Fibroblast of lung (primary cell): Measurements from ENCODE around the gene KATNBL1. TPM values are rescaled to one million over a fixed set of nuclear protein-coding genes. Genes with fewer than 3 reads are reported as not detected.
"Not testable (repeated sequence)": the region's sequence is repeated elsewhere in the genome, so short reads cannot be mapped to it uniquely, and the experiment has no call there.

Source experiments
- DNase-seq, 2 donors: peaks; one replicate each; pipeline versions ENCODE4 v3.0.0 to v3.0.0-alpha.2; 2010; ENCODE audit warnings: low read depth in 2 of 2
- H2AFZ ChIP-seq: 2 replicates; pipeline ENCODE4 v1.5.1; 2012; ENCODE audit warnings: low read length, control low read depth, inconsistent platforms
- H3K27ac ChIP-seq: 2 replicates; pipeline ENCODE4 v1.5.1; 2011; ENCODE audit warnings: low read length, control low read depth; ENCODE audit not compliant: insufficient read depth
- H3K27me3 ChIP-seq: 2 replicates; pipeline ENCODE4 v1.5.1; 2011; ENCODE audit warnings: mild to moderate bottlenecking, low read length; ENCODE audit not compliant: control insufficient read depth, insufficient read depth
- H3K36me3 ChIP-seq: 2 replicates; pipeline ENCODE4 v1.5.1; 2011; ENCODE audit warnings: low read length; ENCODE audit not compliant: control insufficient read depth, insufficient read depth
- H3K4me1 ChIP-seq: 2 replicates; pipeline ENCODE4 v1.5.1; 2011; ENCODE audit warnings: low read length; ENCODE audit not compliant: control insufficient read depth, insufficient read depth; ENCODE audit errors: extremely low read depth
- H3K4me2 ChIP-seq: 2 replicates; pipeline ENCODE4 v1.5.1; 2011; ENCODE audit warnings: low read length, control low read depth; ENCODE audit not compliant: insufficient read depth; ENCODE audit errors: extremely low read depth
- H3K4me3 ChIP-seq, 4 experiments: fragments of 200-600 bp in 1 of 4; sonication (generic) in 1 of 4; replicated peaks in 1 of 4; 2 replicates each; pipeline ENCODE4 v1.5.1; 2011 to 2016; ENCODE audit warnings: low read length in 4 of 4, low read depth in 3 of 4, mild to moderate bottlenecking in 3 of 4, control low read depth in 2 of 4, inconsistent platforms in 1 of 4, mixed read lengths in 1 of 4; ENCODE audit not compliant: insufficient read depth in 1 of 4; ENCODE audit errors: control extremely low read depth in 1 of 4
- H3K79me2 ChIP-seq: 2 replicates; pipeline ENCODE4 v1.5.1; 2012; ENCODE audit warnings: mild to moderate bottlenecking, low read length, inconsistent platforms; ENCODE audit not compliant: control insufficient read depth, insufficient read depth
- H3K9ac ChIP-seq: 2 replicates; pipeline ENCODE4 v1.5.1; 2011; ENCODE audit warnings: mild to moderate bottlenecking, low read length, control low read depth; ENCODE audit not compliant: insufficient read depth
- H3K9me3 ChIP-seq: 2 replicates; pipeline ENCODE4 v1.5.1; 2012; ENCODE audit warnings: low read depth, low read length; ENCODE audit not compliant: control insufficient read depth, insufficient read depth
- H4K20me1 ChIP-seq: 2 replicates; pipeline ENCODE4 v1.5.1; 2011; ENCODE audit warnings: low read length; ENCODE audit not compliant: control insufficient read depth, insufficient read depth; ENCODE audit errors: extremely low read depth
- EZH2 ChIP-seq: IDR thresholded peaks from 2 replicates; pipeline ENCODE4 v1.5.1; 2012; ENCODE audit warnings: low read length, control low read depth, mild to moderate bottlenecking; ENCODE audit errors: missing control alignments
- polyA plus RNA-seq, 2 donors: library from polyadenylated mRNA; depleted of rRNA in 1 of 2; stranded (reverse) in 1 of 2; unstranded in 1 of 2; fragments of >200 nt; gene quantifications; 2 replicates each; pipeline ENCODE4 v1.2.1, GENCODE V29; 2011 to 2012; ENCODE audit warnings: missing spikeins in 1 of 2
- total RNA-seq: library from RNA; depleted of rRNA; stranded (reverse); fragments of >200 nt; gene quantifications from 2 replicates; pipeline ENCODE4 v1.2.1, GENCODE V29; 2014
- TF ChIP-seq, protein P1 (sequence below), 2 donors: IDR thresholded peaks in 1 of 2; conservative IDR thresholded peaks in 1 of 2; 1 replicate in 1 of 2; 2 replicates in 1 of 2; pipeline ENCODE4 v1.5.1; 2011 to 2012; ENCODE audit warnings: low read length in 2 of 2, control low read depth in 1 of 2, inconsistent platforms in 1 of 2, low read depth in 1 of 2, mild to moderate bottlenecking in 1 of 2

KATNBL1 gene
- total and polyA plus RNA-seq, 2 donors (not counting 1 experiment from before 2014, with no cell fraction given), result 26.4 to 35.0 TPM

DNA sequence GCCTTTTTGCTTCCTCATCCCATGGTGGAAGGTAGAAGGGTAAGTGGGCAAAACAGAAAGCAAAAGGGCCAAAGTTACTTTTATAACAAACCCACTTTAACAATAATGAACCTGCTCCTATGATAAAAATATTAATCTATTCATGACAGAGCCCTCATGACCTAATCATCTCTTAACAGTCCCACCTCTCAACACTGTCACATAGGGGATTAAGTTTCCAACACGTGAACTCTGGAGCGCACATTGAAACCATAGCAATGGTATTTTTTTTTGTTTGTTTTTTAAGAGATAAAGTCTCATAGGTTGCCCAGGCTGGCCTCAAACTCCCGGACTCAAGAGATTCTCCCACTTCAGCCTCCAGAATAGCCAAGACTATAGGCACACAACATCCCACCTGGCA lies 30.7 kb downstream of the KATNBL1 start:
- Histone ChIP-seq H4K20me1 (no peaks in the 10 kb centered on the region), H3K9ac (no peak overlapping the region), H3K9me3 (no peaks in the 10 kb centered on the region), H3K4me3 (no peak overlapping the region), H3K27ac (no peak overlapping the region), H3K27me3 (no peaks in the 10 kb centered on the region), H3K4me2 (no peak overlapping the region), H3K79me2 (peaks cover 56% of the 10 kb centered on the region), H2AFZ (no peak overlapping the region), H3K36me3 (no peaks in the 10 kb centered on the region), H3K4me1 (no peaks in the 10 kb centered on the region)
- TF ChIP-seq, protein P1, sequence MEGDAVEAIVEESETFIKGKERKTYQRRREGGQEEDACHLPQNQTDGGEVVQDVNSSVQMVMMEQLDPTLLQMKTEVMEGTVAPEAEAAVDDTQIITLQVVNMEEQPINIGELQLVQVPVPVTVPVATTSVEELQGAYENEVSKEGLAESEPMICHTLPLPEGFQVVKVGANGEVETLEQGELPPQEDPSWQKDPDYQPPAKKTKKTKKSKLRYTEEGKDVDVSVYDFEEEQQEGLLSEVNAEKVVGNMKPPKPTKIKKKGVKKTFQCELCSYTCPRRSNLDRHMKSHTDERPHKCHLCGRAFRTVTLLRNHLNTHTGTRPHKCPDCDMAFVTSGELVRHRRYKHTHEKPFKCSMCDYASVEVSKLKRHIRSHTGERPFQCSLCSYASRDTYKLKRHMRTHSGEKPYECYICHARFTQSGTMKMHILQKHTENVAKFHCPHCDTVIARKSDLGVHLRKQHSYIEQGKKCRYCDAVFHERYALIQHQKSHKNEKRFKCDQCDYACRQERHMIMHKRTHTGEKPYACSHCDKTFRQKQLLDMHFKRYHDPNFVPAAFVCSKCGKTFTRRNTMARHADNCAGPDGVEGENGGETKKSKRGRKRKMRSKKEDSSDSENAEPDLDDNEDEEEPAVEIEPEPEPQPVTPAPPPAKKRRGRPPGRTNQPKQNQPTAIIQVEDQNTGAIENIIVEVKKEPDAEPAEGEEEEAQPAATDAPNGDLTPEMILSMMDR (conservative IDR thresholded peaks at IDR 0.05 in 1 of 2, IDR thresholded peaks at IDR 0.05 in 1 of 2; ENCODE audit: low read depth in 1 of 2, low read length in 2 of 2), result no peak
- TF ChIP-seq EZH2, result no peak
- DNase-seq, result no peak

DNA sequence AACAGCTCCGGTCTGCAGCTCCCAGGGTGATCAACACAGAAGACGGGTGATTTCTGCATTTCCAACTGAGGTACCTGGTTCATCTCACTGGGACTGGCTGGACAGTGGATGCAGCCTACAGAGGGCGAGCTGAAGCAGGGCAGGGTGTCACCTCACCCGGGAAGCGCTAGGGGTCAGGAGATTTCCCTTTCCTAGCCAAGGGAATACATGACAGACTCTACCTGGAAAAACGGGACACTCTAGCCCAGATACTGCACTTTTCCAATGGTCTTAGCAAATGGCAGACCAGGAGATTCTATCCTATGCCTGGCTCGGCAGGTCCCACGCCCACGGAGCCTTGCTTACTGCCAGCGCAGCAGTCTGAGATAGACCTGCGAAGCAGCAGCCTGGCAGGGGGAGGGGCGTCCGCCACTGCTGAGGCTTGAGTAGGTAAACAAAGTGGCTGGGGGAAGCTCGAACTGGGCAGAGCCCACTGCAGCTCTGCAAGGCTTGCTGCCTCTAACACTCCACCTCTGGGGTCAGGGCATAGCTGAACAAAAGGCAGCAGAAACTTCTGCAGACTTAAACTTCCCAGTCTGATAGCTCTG lies 43.8 kb downstream of the KATNBL1 start:
- not testable (repeated sequence) for DNase-seq, H3K9ac ChIP-seq, H3K27me3 ChIP-seq, H3K36me3 ChIP-seq, H3K4me2 ChIP-seq, H3K4me1 ChIP-seq, H4K20me1 ChIP-seq, H3K9me3 ChIP-seq, H2AFZ ChIP-seq, H3K27ac ChIP-seq, H3K4me3 ChIP-seq
- H3K79me2 ChIP-seq, result peaks cover 28% of the 10 kb centered on the region

DNA sequence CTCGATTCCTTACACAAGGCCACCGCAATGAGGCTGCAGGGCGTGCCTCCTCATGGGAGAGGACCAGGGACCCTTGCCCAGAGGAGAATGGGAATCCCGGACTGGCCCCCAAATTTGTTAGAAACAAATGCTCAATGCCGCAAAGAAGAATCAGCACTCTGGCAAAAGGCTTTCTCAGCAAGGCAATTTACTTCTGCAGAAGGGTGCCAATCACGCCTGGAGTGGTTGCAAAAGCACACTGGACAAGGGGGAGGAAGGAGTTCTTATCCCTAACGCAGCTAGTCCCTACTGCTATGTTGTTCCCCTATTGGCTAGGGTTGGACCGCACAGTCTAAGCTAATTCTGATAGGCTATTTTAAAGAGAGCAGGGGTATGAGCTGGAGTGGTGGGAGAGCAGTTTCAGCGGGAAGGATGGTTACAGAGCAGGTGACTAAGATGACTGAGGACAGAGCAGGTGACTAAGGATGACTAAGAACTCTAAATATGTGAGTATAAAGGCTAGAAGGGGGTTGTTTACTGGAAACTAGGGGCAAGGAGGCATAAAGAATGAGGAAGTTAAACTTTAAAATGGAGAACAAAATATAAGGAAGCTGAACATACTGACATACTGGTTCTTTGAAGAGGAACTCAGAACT lies 48.5 kb downstream of the KATNBL1 start:
- H3K4me2 ChIP-seq, result no peak overlapping the region
- no peak for TF ChIP-seq EZH2
- TF ChIP-seq, protein P1 (conservative IDR thresholded peaks at IDR 0.05 in 1 of 2, IDR thresholded peaks at IDR 0.05 in 1 of 2; ENCODE audit: low read depth in 1 of 2, low read length in 2 of 2), result no peak
- H3K4me1 ChIP-seq, result no peaks in the 10 kb centered on the region
- peaks cover 4% of the 10 kb centered on the region for H3K36me3 ChIP-seq
- no peaks in the 10 kb centered on the region for H3K9me3 ChIP-seq
- H2AFZ ChIP-seq, result no peak overlapping the region
- no peaks in the 10 kb centered on the region for H4K20me1 ChIP-seq
- H3K79me2 ChIP-seq, result peaks cover 19% of the 10 kb centered on the region
- DNase-seq, result peak in 1 of 2 donors; percentile 10
- no peak overlapping the region for H3K27ac ChIP-seq
- H3K27me3 ChIP-seq, result no peaks in the 10 kb centered on the region
- H3K4me3 ChIP-seq, result no peak overlapping the region
- H3K9ac ChIP-seq, result no peak overlapping the region
